Lung (tissue), 12 donors: ENCODE results near the gene FSCN2. TPM values are rescaled to one million over a fixed set of nuclear protein-coding genes. Genes with fewer than 3 reads are reported as not detected.

Source experiments
- ATAC-seq: fragments of 200-7000 bp; cut with Tn5 transposase; one replicate; pipeline ENCODE4 v1.9.1; 2020; ENCODE audit warnings: moderate number of reproducible peaks; ENCODE audit not compliant: insufficient read depth, low FRiP score
- DNase-seq, 3 donors: peaks; one replicate each; pipeline ENCODE4 v3.0.0-alpha.2; 2013 to 2017
- H3K27ac ChIP-seq, 2 donors: one replicate each; pipeline ENCODE4 v1.5.1; 2013; ENCODE audit warnings: mild to moderate bottlenecking in 2 of 2, moderate library complexity in 2 of 2, control low read depth in 1 of 2, inconsistent platforms in 1 of 2, low read depth in 1 of 2, low read length in 1 of 2
- H3K27me3 ChIP-seq, 3 donors: one replicate each; pipeline ENCODE4 v1.5.1; 2013; ENCODE audit warnings: low read length in 2 of 3; ENCODE audit not compliant: control insufficient read depth in 3 of 3, insufficient read depth in 3 of 3
- H3K36me3 ChIP-seq, 4 donors: one replicate each; pipeline ENCODE4 v1.5.1; 2013; ENCODE audit warnings: low read length in 4 of 4, mild to moderate bottlenecking in 1 of 4, moderate library complexity in 1 of 4; ENCODE audit not compliant: control insufficient read depth in 4 of 4, insufficient read depth in 4 of 4
- H3K4me1 ChIP-seq, 5 donors: one replicate each; pipeline ENCODE4 v1.5.1; 2013; ENCODE audit warnings: low read length in 5 of 5, mild to moderate bottlenecking in 2 of 5, moderate library complexity in 1 of 5; ENCODE audit not compliant: control insufficient read depth in 5 of 5, insufficient read depth in 5 of 5
- H3K4me3 ChIP-seq: one replicate; pipeline ENCODE4 v1.5.1; 2013; ENCODE audit warnings: mild to moderate bottlenecking, control low read depth, moderate library complexity
- H3K9ac ChIP-seq, 2 donors: one replicate each; pipeline ENCODE4 v1.5.1; 2013; ENCODE audit warnings: low read length in 2 of 2, control low read depth in 1 of 2; ENCODE audit not compliant: insufficient read depth in 1 of 2
- H3K9me3 ChIP-seq, 4 donors: one replicate each; pipeline ENCODE4 v1.5.1; 2013; ENCODE audit warnings: low read length in 3 of 4, mild to moderate bottlenecking in 1 of 4, moderate library complexity in 1 of 4; ENCODE audit not compliant: control insufficient read depth in 4 of 4, insufficient read depth in 3 of 4
- WGBS, 2 donors: extraction: QIAGEN DNeasy Blood & Tissue Kit; methylation state at CpG; one replicate each; pipeline ENCODE4 v1.1.7; 2013; 5-methylcytosine and 5-hydroxymethylcytosine counted together
- polyA plus RNA-seq, 2 donors: library from polyadenylated mRNA; stranded (reverse); fragments of 200-250 nt; gene quantifications; one replicate each; pipeline ENCODE4 v1.2.1, GENCODE V29; 2013
- total RNA-seq, 2 donors: library from RNA; depleted of rRNA in 1 of 2; stranded (reverse); fragments of >200 nt in 1 of 2; gene quantifications; one replicate each; pipeline ENCODE4 v1.2.1, GENCODE V29; 2014 to 2021
- TF ChIP-seq, protein P1 (sequence below): IDR thresholded peaks from 2 replicates; pipeline ENCODE4 v1.5.1; 2012; ENCODE audit warnings: mild to moderate bottlenecking; ENCODE audit errors: control extremely low read depth, extremely low read depth
- donor health status: control.
- donor health status: control.
- donor health status: Bipolar disorder and iron deficiency.
- donor health status: healthy.
- donor health status: DM: yes; HTN: yes; CAD: no.

The FSCN2 gene
- total and polyA plus RNA-seq, 4 donors = 0.46 to 3.9 (median 1.9) TPM

GRCh38 chr17:81494626-81495377, 33.4 kb upstream of the FSCN2 start:
- Histone ChIP-seq H3K9ac (no peak overlapping the region), H3K4me1 (peaks cover 0 to 4% (median 0%) of the 10 kb centered on the region in 5 donors), H3K27me3 (no peaks in the 10 kb centered on the region), H3K27ac (no peak overlapping the region), H3K4me3 (no peak overlapping the region), H3K36me3 (no peaks in the 10 kb centered on the region), H3K9me3 (no peaks in the 10 kb centered on the region)
- peak; percentile 60 to 72 (median 71) for DNase-seq
- 51 to 60% methylated on average over 8 of the region's 8 CpGs for WGBS, 2 donors
- TF ChIP-seq, protein P1, sequence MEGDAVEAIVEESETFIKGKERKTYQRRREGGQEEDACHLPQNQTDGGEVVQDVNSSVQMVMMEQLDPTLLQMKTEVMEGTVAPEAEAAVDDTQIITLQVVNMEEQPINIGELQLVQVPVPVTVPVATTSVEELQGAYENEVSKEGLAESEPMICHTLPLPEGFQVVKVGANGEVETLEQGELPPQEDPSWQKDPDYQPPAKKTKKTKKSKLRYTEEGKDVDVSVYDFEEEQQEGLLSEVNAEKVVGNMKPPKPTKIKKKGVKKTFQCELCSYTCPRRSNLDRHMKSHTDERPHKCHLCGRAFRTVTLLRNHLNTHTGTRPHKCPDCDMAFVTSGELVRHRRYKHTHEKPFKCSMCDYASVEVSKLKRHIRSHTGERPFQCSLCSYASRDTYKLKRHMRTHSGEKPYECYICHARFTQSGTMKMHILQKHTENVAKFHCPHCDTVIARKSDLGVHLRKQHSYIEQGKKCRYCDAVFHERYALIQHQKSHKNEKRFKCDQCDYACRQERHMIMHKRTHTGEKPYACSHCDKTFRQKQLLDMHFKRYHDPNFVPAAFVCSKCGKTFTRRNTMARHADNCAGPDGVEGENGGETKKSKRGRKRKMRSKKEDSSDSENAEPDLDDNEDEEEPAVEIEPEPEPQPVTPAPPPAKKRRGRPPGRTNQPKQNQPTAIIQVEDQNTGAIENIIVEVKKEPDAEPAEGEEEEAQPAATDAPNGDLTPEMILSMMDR = no peak
- ATAC-seq = no peak

DNA sequence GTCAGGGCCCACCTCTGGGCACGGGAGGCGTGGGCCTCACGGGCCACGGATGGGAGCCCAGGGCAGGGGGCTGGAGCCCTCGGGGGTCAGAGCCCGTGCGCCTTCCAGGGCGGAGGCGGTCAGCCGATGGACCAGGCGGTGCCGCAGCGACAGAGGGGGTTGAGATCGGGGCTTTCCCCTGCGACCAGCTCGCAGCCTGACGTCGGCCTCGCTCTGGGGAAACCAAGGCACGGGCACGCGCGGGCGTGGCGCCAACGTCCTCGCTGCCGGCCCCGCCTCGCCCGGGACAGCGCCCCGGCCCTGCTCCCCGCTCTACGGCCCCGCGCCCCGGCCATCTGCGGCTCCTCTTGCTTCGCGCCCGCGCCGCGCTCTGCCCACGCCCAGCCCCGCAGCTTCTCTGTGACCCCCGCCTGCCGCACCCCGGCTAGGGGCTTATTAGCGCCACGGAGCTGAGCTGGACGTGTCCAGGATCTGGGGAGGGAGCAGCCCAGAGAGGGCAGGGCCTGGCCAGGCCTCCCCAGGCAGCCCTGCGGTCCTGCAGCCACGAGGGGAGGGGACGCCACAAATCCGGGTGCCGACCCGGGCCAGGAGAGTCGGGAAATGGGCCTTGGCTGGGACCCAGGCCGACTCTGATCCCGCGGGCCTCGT, 29.1 kb upstream of the FSCN2 start:
- ATAC-seq = no peak
- Histone ChIP-seq H3K27me3 (no peaks in the 10 kb centered on the region), H3K27ac (no peak overlapping the region), H3K36me3 (no peaks in the 10 kb centered on the region), H3K4me1 (peaks cover 0 to 4% (median 0%) of the 10 kb centered on the region in 5 donors), H3K9me3 (no peaks in the 10 kb centered on the region), H3K9ac (no peak overlapping the region), H3K4me3 (no peak overlapping the region)
- WGBS, 2 donors = 76% methylated on average over 45 to 64 of the region's 64 CpGs
- no peak for DNase-seq
- TF ChIP-seq, protein P1 = no peak

- Histone ChIP-seq H3K4me3 (no peak overlapping the region), H3K9me3 (no peaks in the 10 kb centered on the region), H3K36me3 (no peaks in the 10 kb centered on the region), H3K27ac (no peak overlapping the region), H3K27me3 (no peaks in the 10 kb centered on the region), H3K4me1 (peaks cover 0 to 2% (median 0%) of the 10 kb centered on the region in 5 donors), H3K9ac (no peak overlapping the region)
- DNase-seq (no peak), ATAC-seq (no peak)
- WGBS, 2 donors = 66 to 94% methylated on average over 12 of the region's 12 CpGs
- TF ChIP-seq, protein P1 = no peak
These were observed 28.6 kb upstream of the FSCN2 start for GRCh38 chr17:81499601-81499970.
